ENCODE data around the gene LMX1A.

DNA sequence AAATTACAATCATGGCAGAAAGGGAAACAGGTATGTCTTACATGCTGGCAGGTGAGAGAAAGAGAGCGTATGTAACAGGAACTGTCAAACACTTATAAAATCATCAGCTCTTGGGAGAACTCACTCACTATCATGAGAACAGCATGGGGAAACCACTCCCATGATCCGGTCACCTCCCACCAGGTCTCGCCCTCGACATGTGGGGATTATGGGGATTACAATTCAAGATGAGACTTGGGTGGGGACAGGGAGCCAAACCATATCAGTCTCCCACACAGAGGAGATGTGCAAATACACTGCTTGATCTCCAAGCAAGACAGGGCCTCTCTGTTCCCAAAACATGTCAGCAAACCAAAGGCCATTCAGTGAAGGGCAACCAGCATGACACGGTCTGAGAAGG is 27.4 kb downstream of the LMX1A start:
- TF ChIP-seq, protein P1, sequence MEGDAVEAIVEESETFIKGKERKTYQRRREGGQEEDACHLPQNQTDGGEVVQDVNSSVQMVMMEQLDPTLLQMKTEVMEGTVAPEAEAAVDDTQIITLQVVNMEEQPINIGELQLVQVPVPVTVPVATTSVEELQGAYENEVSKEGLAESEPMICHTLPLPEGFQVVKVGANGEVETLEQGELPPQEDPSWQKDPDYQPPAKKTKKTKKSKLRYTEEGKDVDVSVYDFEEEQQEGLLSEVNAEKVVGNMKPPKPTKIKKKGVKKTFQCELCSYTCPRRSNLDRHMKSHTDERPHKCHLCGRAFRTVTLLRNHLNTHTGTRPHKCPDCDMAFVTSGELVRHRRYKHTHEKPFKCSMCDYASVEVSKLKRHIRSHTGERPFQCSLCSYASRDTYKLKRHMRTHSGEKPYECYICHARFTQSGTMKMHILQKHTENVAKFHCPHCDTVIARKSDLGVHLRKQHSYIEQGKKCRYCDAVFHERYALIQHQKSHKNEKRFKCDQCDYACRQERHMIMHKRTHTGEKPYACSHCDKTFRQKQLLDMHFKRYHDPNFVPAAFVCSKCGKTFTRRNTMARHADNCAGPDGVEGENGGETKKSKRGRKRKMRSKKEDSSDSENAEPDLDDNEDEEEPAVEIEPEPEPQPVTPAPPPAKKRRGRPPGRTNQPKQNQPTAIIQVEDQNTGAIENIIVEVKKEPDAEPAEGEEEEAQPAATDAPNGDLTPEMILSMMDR (conservative IDR thresholded peaks at IDR 0.05; ENCODE audit: low read length) = no peak
- no peak for TF ChIP-seq EZH2phosphoT487 (IDR thresholded peaks at IDR 0.05; ENCODE audit: borderline replicate concordance)
